Activated naive CD4-positive, alpha-beta T cell treated with anti-CD3 and anti-CD28 coated beads, Interleukin-2, amount 50 U/mL, for 72 hours (primary cell): ENCODE results near the gene MEIKIN. TPM values are rescaled to one million over a fixed set of nuclear protein-coding genes. Genes with fewer than 3 reads are reported as not detected.

Experiments
- ATAC-seq, 2 donors: fragments of 150-1000 bp; cut with Tn5 transposase; 2 replicates each; pipeline ENCODE4 v1.10.0; 2021; ENCODE audit warnings: mild to moderate bottlenecking in 2 of 2, moderate library complexity in 2 of 2
- DNase-seq, 2 donors: peaks; one replicate each; pipeline ENCODE4 v3.0.0; 2021 to 2022; ENCODE audit warnings: low spot score in 2 of 2
- H3K27ac Mint-ChIP-seq, 2 donors: one replicate each; pipeline ENCODE4 v1.8.0; 2022; ENCODE audit warnings: mild to moderate bottlenecking in 2 of 2, mixed read lengths in 2 of 2
- H3K36me3 Mint-ChIP-seq, 2 donors: one replicate each; pipeline ENCODE4 v1.8.0; 2022; ENCODE audit warnings: mixed read lengths in 2 of 2
- H3K9me3 Mint-ChIP-seq, 2 donors: one replicate each; pipeline ENCODE4 v1.8.0; 2022; ENCODE audit warnings: mixed read lengths in 2 of 2
- total RNA-seq, 2 donors: library from RNA; stranded (reverse); gene quantifications; one replicate each; pipeline ENCODE4 v1.2.3, GENCODE V29; 2022

MEIKIN gene
- total RNA-seq, 2 donors from 2014 or later = not detected

- DNase-seq (no peak), ATAC-seq (no peak)
- H3K27ac Mint-ChIP-seq = peak overlapping the region; percentile 65
These were observed 31.1 kb upstream of the MEIKIN start for GRCh38 chr5:131976414-131977211.

GRCh38 chr5:131974956-131975726, 29.7 kb upstream of the MEIKIN start:
- H3K9me3 Mint-ChIP-seq = no peaks in the 10 kb centered on the region
- H3K27ac Mint-ChIP-seq = peak overlapping the region; percentile 42 to 73
- ATAC-seq = peak; percentile 60 to 74
- DNase-seq = no peak
- no peaks in the 10 kb centered on the region for H3K36me3 Mint-ChIP-seq

More at GRCh38 chr5:131976414-131977211, 31.1 kb upstream of the MEIKIN start:
- Mint-ChIP-seq H3K9me3 (no peaks in the 10 kb centered on the region), H3K36me3 (no peaks in the 10 kb centered on the region)

- DNase-seq = no peak
- peak overlapping the region; percentile 42 to 73 for H3K27ac Mint-ChIP-seq
- peak; percentile 43 to 49 for ATAC-seq
- no peaks in the 10 kb centered on the region for H3K9me3 Mint-ChIP-seq
- no peaks in the 10 kb centered on the region for H3K36me3 Mint-ChIP-seq
These were observed 29.1 kb upstream of the MEIKIN start for GRCh38 chr5:131974622-131974955.

- Mint-ChIP-seq H3K27ac (no peak overlapping the region), H3K36me3 (no peaks in the 10 kb centered on the region), H3K9me3 (no peaks in the 10 kb centered on the region)
- no peak for DNase-seq
- ATAC-seq = no peak
These were observed 28.6 kb upstream of the MEIKIN start for GRCh38 chr5:131974016-131974415.

- ATAC-seq (no peak), DNase-seq (no peak)
- no peaks in the 10 kb centered on the region for H3K36me3 Mint-ChIP-seq
These were observed 27.7 kb upstream of the MEIKIN start for GRCh38 chr5:131973089-131973712.

GRCh38 chr5:131968396-131968954, 23.0 kb upstream of the MEIKIN start:
- no peak for ATAC-seq
- Mint-ChIP-seq H3K36me3 (peaks cover 0 to 8% of the 10 kb centered on the region in 2 donors), H3K9me3 (no peaks in the 10 kb centered on the region), H3K27ac (no peak overlapping the region)
- no peak for DNase-seq

More at GRCh38 chr5:131973089-131973712, 27.7 kb upstream of the MEIKIN start:
- Mint-ChIP-seq H3K9me3 (no peaks in the 10 kb centered on the region), H3K27ac (no peak overlapping the region)

- H3K36me3 Mint-ChIP-seq = peaks cover 0 to 14% of the 10 kb centered on the region in 2 donors
- H3K27ac Mint-ChIP-seq = peak overlapping the region in 1 of 2 donors; percentile 68
- DNase-seq (no peak), ATAC-seq (no peak)
- no peaks in the 10 kb centered on the region for H3K9me3 Mint-ChIP-seq
These were observed 21.1 kb upstream of the MEIKIN start for GRCh38 chr5:131966551-131966950.

GRCh38 chr5:131965826-131966415, 20.5 kb upstream of the MEIKIN start:
- ATAC-seq (no peak), DNase-seq (no peak)
- H3K27ac Mint-ChIP-seq = no peak overlapping the region

GRCh38 chr5:131959906-131960305, 14.4 kb upstream of the MEIKIN start:
- H3K27ac Mint-ChIP-seq = no peak overlapping the region
- no peak for DNase-seq
- ATAC-seq = peak; percentile 76 to 82
- peaks cover 0 to 7% of the 10 kb centered on the region in 2 donors for H3K36me3 Mint-ChIP-seq
- no peaks in the 10 kb centered on the region for H3K9me3 Mint-ChIP-seq

More at GRCh38 chr5:131965826-131966415, 20.5 kb upstream of the MEIKIN start:
- H3K36me3 Mint-ChIP-seq = peaks cover 0 to 14% of the 10 kb centered on the region in 2 donors
- H3K9me3 Mint-ChIP-seq = no peaks in the 10 kb centered on the region

GRCh38 chr5:131959136-131959535, 13.7 kb upstream of the MEIKIN start:
- H3K9me3 Mint-ChIP-seq = no peaks in the 10 kb centered on the region
- no peak overlapping the region for H3K27ac Mint-ChIP-seq
- DNase-seq (no peak), ATAC-seq (no peak)
- peaks cover 5 to 14% of the 10 kb centered on the region in 2 donors for H3K36me3 Mint-ChIP-seq

GRCh38 chr5:131957721-131958441, 12.4 kb upstream of the MEIKIN start:
- ATAC-seq = peak in 1 of 2 donors; percentile 14
- no peak for DNase-seq
- H3K27ac Mint-ChIP-seq = no peak overlapping the region
- peaks cover 5 to 9% of the 10 kb centered on the region in 2 donors for H3K36me3 Mint-ChIP-seq
- no peaks in the 10 kb centered on the region for H3K9me3 Mint-ChIP-seq

- peak in 1 of 2 donors; percentile 87 for ATAC-seq
- Mint-ChIP-seq H3K27ac (no peak overlapping the region), H3K9me3 (no peaks in the 10 kb centered on the region), H3K36me3 (peaks cover 5 to 9% of the 10 kb centered on the region in 2 donors)
- DNase-seq = no peak
These were observed 8.5 kb upstream of the MEIKIN start for GRCh38 chr5:131953969-131954368.

GRCh38 chr5:131952301-131952857, 6.9 kb upstream of the MEIKIN start:
- Mint-ChIP-seq H3K27ac (no peak overlapping the region), H3K9me3 (no peaks in the 10 kb centered on the region), H3K36me3 (peaks cover 5 to 9% of the 10 kb centered on the region in 2 donors)
- no peak for ATAC-seq
- no peak for DNase-seq

GRCh38 chr5:131950706-131951105, 5.2 kb upstream of the MEIKIN start:
- Mint-ChIP-seq H3K27ac (no peak overlapping the region), H3K36me3 (peaks cover 5 to 9% of the 10 kb centered on the region in 2 donors), H3K9me3 (no peaks in the 10 kb centered on the region)
- DNase-seq (no peak), ATAC-seq (no peak)

GRCh38 chr5:131947445-131947844, 2.0 kb upstream of the MEIKIN start:
- DNase-seq = no peak
- no peaks in the 10 kb centered on the region for H3K9me3 Mint-ChIP-seq
- H3K27ac Mint-ChIP-seq = no peak overlapping the region
- H3K36me3 Mint-ChIP-seq = no peaks in the 10 kb centered on the region
- no peak for ATAC-seq
